ENCODE measurements around the gene COMTD1.
A peak's percentile ranks its signal among the peaks of the same experiment; 100 is the strongest.
"Not testable (repeated sequence)": the region's sequence is repeated elsewhere in the genome, so short reads cannot be mapped to it uniquely, and the experiment has no call there.

COMTD1 gene

DNA sequence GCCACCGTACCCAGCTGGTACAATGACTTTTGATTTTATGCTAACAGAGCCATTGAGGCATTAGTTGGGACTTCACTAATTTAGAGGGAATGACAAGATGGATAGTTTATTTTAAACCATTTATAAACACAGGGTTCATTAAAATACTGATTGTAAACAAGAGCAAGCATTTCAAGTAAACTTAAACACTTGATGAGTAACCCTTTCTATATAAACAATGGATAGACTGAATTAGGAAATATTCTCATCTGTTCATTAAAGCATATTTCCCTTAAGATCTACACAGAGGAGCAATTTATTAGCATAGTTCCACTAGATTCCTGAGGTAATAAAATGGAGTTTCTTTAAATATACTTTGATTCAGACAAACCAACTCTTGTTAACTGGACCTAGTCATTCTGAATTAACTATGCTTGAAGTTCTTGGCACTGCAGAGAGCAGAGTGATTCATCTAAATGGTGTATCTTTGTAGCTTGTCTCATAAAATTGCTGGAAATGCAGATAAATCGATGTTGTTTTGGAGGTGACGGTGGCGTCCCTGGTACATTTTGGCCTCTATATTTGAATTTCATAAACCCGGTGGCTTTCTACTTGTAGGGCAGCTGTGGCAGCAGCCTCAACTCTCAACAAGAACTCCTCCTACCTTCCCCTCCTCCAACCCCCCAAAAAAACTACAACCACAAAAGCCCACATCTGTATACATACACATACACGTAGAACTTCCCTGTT is 40.6 kb downstream of the COMTD1 start:
- DNase-seq (ENCODE audit: low spot score) (no peak), FAIRE-seq (no peak)

DNA sequence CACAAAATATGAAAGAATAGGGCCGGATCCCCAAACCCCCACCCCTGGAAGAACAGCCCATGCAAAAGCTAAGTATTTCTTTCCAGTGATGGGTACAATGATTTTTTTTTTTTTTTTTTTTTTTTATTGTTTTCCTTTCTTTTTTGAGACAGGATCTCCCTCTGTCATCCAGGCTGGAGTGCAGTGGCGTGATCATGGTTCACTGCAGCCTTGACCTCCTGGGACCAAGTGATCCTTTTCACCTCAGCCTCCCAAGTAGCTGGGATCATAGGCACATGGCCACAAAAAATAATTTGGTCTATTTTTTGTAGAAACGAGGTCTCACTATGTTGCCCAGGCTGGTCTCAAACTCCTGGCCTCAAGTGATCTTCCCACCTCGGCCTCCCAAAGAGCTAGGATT is 41.1 kb downstream of the COMTD1 start:
- DNase-seq (ENCODE audit: low spot score); FAIRE-seq: not testable (repeated sequence)

DNA sequence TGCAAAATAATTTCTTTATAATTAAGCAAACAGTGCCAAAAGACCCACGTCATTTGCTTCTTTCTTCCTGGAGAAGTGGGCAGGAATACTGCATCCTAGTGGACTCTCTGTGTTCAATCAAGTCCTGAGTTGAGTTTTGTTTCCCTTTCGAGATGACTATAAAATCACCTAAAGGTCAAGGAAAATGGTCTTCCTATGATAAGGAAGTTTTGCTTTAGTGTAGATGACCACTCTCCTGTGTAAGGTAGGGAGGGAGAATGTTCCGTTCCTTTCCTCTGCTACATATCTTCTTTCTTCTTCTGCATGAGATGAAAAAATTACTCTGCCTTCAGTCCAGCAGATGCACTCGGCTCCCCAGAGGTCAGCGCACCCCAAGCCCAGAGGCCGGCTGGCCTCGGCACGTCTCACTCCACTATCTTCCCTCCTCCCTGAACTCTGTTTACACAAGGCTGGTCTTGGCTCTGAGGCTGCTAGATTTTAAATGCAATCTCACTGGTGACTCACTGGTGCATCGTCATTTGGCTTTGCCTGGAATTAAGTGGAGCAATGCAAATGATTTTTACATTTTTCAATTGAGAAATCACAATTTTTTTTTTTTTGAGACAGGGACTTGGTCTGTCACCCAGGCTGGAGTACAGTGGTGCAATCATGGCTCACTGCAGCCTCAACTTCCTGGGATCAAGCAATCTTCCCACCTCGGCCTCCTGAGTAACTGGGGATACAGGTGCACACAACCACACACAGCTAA is 43.8 kb downstream of the COMTD1 start:
- peak; percentile 73 for DNase-seq (ENCODE audit: low spot score)

DNA sequence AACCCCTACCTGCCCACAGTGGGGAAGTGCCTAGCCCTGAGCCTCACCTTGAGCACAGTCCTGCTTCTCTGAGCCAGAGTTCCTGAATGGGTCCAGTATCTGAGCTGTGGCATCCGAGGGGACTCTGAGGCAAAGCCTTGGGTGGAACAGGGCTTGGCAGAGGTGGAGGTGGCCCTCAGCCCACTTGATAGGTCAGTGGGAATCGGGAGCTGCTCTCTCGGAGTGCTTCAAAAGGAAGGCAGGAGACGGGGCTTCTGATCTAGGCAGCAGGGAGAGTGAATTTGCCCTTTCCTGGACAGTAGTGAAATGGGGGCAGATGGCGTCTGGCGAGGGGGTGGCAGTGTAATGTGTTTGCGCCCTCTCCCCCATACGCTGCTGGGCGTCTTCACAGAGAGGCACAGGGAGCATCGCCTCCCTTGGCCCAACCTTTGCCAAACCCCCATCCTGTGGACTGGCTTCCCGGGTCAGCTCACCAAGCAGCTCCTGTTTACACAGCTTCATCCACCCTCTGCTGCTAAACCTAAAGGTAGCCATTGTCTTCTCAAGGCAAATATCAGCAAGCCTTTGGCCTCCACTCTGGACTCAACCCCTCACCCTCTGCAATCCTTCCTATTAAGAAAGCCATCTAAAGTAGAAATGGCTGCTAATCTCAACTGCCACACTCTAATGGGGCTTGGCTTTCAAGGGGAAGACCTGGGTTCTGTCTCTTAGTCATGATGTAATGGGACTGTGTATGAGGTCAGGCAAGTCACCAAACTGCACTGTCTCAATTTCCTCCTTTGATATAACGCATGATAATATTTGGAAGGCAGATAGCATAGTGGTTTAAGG is 46.3 kb downstream of the COMTD1 start:
- FAIRE-seq (no peak), DNase-seq (ENCODE audit: low spot score) (no peak)

More for the DNA sequence above, 43.8 kb downstream of the COMTD1 start:
- peak; percentile 80 for FAIRE-seq

DNA sequence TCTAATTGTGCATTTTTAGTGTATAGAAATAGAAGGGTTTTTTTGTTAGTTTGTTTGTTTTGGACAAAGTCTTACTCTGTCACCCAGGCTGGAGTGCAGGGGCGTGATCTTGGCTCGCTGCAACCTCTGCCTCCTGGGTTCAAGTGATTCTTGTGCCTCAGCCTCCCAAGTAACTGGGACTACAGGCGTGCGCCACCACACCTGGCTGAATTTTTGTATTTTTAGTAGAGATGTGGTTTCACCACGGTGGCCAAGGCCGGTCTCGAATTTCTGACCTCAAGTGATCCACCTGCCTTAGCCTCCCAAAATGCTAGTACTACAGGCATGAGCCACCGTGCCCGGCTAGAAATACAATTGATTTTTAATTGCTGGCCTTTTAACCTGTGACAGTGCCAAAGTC is 47.2 kb downstream of the COMTD1 start:
- FAIRE-seq; DNase-seq (ENCODE audit: low spot score): not testable (repeated sequence)

DNA sequence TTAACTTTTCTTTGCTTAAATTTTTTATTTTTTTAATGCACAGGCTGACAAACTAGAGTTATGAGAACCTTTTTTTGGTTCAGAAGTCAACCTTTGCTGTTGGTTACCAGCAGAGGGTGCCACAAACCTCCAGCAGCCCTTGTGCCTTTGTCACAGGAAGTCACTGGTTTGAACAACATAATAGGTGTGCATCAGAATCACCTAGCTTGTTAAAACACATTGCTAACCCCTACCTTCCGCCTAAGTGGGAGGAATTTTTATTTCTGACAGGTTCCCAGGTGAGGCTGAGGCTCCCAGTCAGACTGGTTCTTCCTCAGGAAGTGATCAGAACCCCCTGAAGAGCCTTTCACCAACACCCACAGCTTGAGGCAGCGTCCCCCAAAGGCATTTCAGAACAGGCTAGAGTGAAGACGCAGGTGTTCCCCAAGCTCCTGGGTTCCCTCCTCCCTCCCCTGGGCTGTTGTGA is 47.8 kb downstream of the COMTD1 start:
- FAIRE-seq: no peak
- DNase-seq (ENCODE audit: low spot score): peak; percentile 43

DNA sequence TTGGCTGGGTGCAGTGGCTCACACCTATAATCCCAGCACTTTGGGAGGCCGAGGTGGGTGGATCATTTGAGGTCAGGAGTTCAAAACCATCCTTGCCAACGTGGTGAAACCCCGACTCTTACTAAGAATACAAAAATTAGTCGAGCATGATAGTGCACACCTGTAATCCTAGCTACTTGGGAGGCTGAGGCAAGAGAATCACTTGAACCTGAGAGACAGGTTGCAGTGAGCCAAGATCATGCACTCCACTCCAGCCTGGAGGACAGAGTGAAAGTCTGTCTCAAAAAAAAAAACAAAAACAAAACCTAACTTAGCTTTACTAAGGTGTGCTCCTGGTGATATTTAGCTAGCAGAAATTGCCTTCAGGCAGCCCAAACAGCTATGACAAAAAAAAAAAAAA is 49.4 kb downstream of the COMTD1 start:
- FAIRE-seq (no peak), DNase-seq (ENCODE audit: low spot score) (no peak)
